HG03280 (cell line): ENCODE data around the gene WDR18.
A peak's percentile ranks its signal among the peaks of the same experiment; 100 is the strongest.

Experiments
- ATAC-seq: cut with Tn5 transposase; IDR thresholded peaks from one replicate; pipeline ENCODE4 v1.9.1; 2021; ENCODE audit warnings: mild to moderate bottlenecking, moderate library complexity; ENCODE audit not compliant: unreplicated experiment

Gene WDR18

GRCh38 chr19:984165-984967, at the start of gene WDR18:
WDR18 (plus strand) TSS chr19:984345; CDS start chr19:984354, 9 bp downstream.
- peak; percentile 80 for ATAC-seq

- no peak for ATAC-seq
These were observed 49.2 kb upstream of the WDR18 start for GRCh38 chr19:934865-935479.

- no peak for ATAC-seq
These were observed 48.0 kb upstream of the WDR18 start for GRCh38 chr19:936175-936546.

- ATAC-seq, result no peak
These were observed 46.9 kb upstream of the WDR18 start for GRCh38 chr19:937259-937694.

GRCh38 chr19:938233-938923, 45.8 kb upstream of the WDR18 start:
- no peak for ATAC-seq

GRCh38 chr19:939439-939838, 44.7 kb upstream of the WDR18 start:
- no peak for ATAC-seq

GRCh38 chr19:939922-940321, 44.2 kb upstream of the WDR18 start:
- ATAC-seq, result no peak

GRCh38 chr19:940591-941291, 43.4 kb upstream of the WDR18 start:
- no peak for ATAC-seq

- no peak for ATAC-seq
These were observed 42.6 kb upstream of the WDR18 start for GRCh38 chr19:941292-942132.

- no peak for ATAC-seq
These were observed 42.0 kb upstream of the WDR18 start for GRCh38 chr19:942133-942645.

- ATAC-seq, result no peak
These were observed 40.5 kb upstream of the WDR18 start for GRCh38 chr19:943551-944170.

GRCh38 chr19:944171-944567, 40.0 kb upstream of the WDR18 start:
- no peak for ATAC-seq

GRCh38 chr19:944663-945241, 39.4 kb upstream of the WDR18 start:
- ATAC-seq, result no peak

- no peak for ATAC-seq
These were observed 38.5 kb upstream of the WDR18 start for GRCh38 chr19:945401-946252.

- ATAC-seq, result peak; percentile 20
These were observed 36.9 kb upstream of the WDR18 start for GRCh38 chr19:947090-947706.

- ATAC-seq, result peak; percentile 65
These were observed 36.2 kb upstream of the WDR18 start for GRCh38 chr19:947707-948539.

- ATAC-seq, result no peak
These were observed 35.2 kb upstream of the WDR18 start for GRCh38 chr19:948842-949496.
